Heart left ventricle (tissue), 16 donors: ENCODE data around the gene MAN1C1. TPM values are rescaled to one million over a fixed set of nuclear protein-coding genes. Genes with fewer than 3 reads are reported as not detected.
A peak's percentile ranks its signal among the peaks of the same experiment; 100 is the strongest.

ENCODE experiments used
- ATAC-seq, 4 donors: fragments of 200-7000 bp; cut with Tn5 transposase; one replicate each; pipeline ENCODE4 v1.9.1; 2020 to 2022; ENCODE audit warnings: moderate library complexity in 4 of 4, mild to moderate bottlenecking in 3 of 4, moderate number of reproducible peaks in 1 of 4
- DNase-seq, 5 donors: peaks; one replicate each; pipeline ENCODE4 v3.0.0-alpha.2; 2020
- H3K27ac ChIP-seq, 12 donors: fragments of 200-600 bp; sonication (generic) in 4 of 12; one replicate each; pipeline versions ENCODE4 v1.5.0 to v1.8.0; 2016 to 2022; ENCODE audit warnings: mild to moderate bottlenecking in 2 of 12
- H3K27me3 ChIP-seq, 9 donors: fragments of 200-600 bp; sonication (generic) in 2 of 9; one replicate each; pipeline versions ENCODE4 v1.5.1 to v1.8.0; 2016 to 2022; ENCODE audit warnings: mild to moderate bottlenecking in 3 of 9
- H3K36me3 ChIP-seq, 9 donors: fragments of 200-600 bp; sonication (generic) in 2 of 9; one replicate each; pipeline versions ENCODE4 v1.5.0 to v1.8.0; 2018 to 2022; ENCODE audit warnings: mild to moderate bottlenecking in 2 of 9
- H3K4me1 ChIP-seq, 12 donors: fragments of 200-600 bp; sonication (generic) in 4 of 12; one replicate each; pipeline versions ENCODE4 v1.5.0 to v1.8.0; 2016 to 2022; ENCODE audit warnings: mild to moderate bottlenecking in 3 of 12
- H3K4me3 ChIP-seq, 12 donors: fragments of 200-600 bp; sonication (generic) in 4 of 12; one replicate each; pipeline versions ENCODE4 v1.5.0 to v1.8.0; 2017 to 2022; ENCODE audit warnings: mild to moderate bottlenecking in 9 of 12, moderate library complexity in 4 of 12
- H3K9me3 ChIP-seq, 12 donors: fragments of 200-600 bp; sonication (generic) in 4 of 12; one replicate each; pipeline versions ENCODE4 v1.5.0 to v1.8.0; 2016 to 2022; ENCODE audit warnings: mild to moderate bottlenecking in 1 of 12
- POLR2A ChIP-seq, 2 donors: fragments of 450-650 bp; IDR thresholded peaks; one replicate each; pipeline ENCODE4 v1.6.1; 2017; ENCODE audit warnings: antibody characterized with exemption in 2 of 2, mild to moderate bottlenecking in 2 of 2, moderate library complexity in 2 of 2
- WGBS, 4 donors: extraction: QIAGEN DNeasy Blood & Tissue Kit in 2 of 4; methylation state at CpG; one replicate each; pipeline versions ENCODE4 v1.1.5 to v1.1.7; 2013 to 2018; 5-methylcytosine and 5-hydroxymethylcytosine counted together
- intact Hi-C, 10 donors: fragments of 100-400 bp; cut with DNase I; formaldehyde crosslinking; loops; one replicate each; pipeline versions ENCODE4 v1.11.1 to v1.14.2; 2022
- polyA plus RNA-seq, 2 donors: library from polyadenylated mRNA; stranded (reverse); fragments of 200-250 nt; gene quantifications; one replicate each; pipeline ENCODE4 v1.2.3, GENCODE V29; 2013
- total RNA-seq, 9 donors: library from RNA; depleted of rRNA in 2 of 9; stranded (reverse); fragments of >200 nt in 2 of 9; fragmentation: NEBNext Ultra II Directional in 3 of 9; extraction: Animal tissue kit (Norgen Biotek cat#: 25700) in 3 of 9; gene quantifications; one replicate each; pipeline versions ENCODE4 v1.1.0 to v1.2.4, GENCODE V29; 2016 to 2023
- TF ChIP-seq, protein P1 (sequence below), 12 donors: fragments of 200-600 bp; sonication (generic) in 4 of 12; IDR thresholded peaks; one replicate each; pipeline versions ENCODE4 v1.5.0 to v1.8.0; 2018 to 2022; ENCODE audit warnings: antibody characterized with exemption in 12 of 12, mild to moderate bottlenecking in 5 of 12
- donor health status: ischemic (EF 13 %, LVEDD 7.1; RV severe dilation, severe dysfunction).
- donor health status: healthy with polysubstance abuse.
- donor health status: DM: no; HTN: yes; CAD: no.
- donor health status: DM: no; HTN: no; CAD: no.
- donor health status: ischemic (EF 25% LVEDD 6.9; RV normal size, moderate dysfunction).
- donor health status: ischemic (EF 25% LVEDD 5.7; RV mildly dilated, moderate dysfunction).
- donor health status: healthy.
- donor health status: DM: yes; HTN: yes; CAD: no.
- donor health status: ischemic (EF 35%, LVEDD 5.7; RV mildly dilated, moderate dysfunction).
- donor health status: nonischemic (EF 11% LVEDD 7.7; RV severe dilation, severe dysfunction).
- donor health status: DM: yes; HTN: yes; CAD: no.
- donor health status: PGD.
- donor health status: ischemic (EF 29% LVEDD 5.4; RV normal size, mild dysfunction).
- donor health status: nonischemic (EF 23%, LVEDD 6.1; RV moderate dilation, normal function).

MAN1C1 gene
- total and polyA plus RNA-seq, 11 donors = 7.7 to 25.7 (median 14.7) TPM

DNA sequence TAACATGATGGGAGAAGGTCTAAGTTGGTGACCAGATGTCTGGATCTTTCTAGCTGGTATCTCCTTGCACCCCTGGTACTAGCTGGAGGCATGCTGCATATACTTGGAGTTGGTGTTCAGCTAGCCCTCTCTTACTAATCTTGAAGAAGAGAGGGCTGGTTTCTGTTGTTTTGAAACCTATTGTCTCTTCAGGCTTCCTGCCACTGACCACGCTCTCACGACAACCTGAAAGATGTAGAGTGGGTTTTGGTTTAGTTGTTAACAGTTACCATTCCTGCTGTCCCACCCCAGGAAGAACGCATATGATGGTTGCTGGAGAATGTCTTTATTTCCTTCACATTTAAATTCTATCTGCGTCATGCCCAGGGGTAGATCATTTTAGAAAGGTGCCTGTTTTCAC lies 3.6 kb downstream of the MAN1C1 start:
- ATAC-seq = no peak
- H3K27ac ChIP-seq = peak overlapping the region in 1 of 12 donors; percentile 18
- H3K4me1 ChIP-seq = peaks cover 0 to 74% (median 49%) of the 10 kb centered on the region in 12 donors
- DNase-seq = no peak
- 63 to 75% (median 69%) methylated on average over 4 of the region's 4 CpGs for WGBS, 4 donors
- H3K36me3 ChIP-seq = peaks cover 0 to 4% (median 0%) of the 10 kb centered on the region in 9 donors
- peak overlapping the region in 4 of 12 donors; percentile 85 to 97 (median 90) for H3K4me3 ChIP-seq
- H3K9me3 ChIP-seq = no peaks in the 10 kb centered on the region
- TF ChIP-seq, protein P1, sequence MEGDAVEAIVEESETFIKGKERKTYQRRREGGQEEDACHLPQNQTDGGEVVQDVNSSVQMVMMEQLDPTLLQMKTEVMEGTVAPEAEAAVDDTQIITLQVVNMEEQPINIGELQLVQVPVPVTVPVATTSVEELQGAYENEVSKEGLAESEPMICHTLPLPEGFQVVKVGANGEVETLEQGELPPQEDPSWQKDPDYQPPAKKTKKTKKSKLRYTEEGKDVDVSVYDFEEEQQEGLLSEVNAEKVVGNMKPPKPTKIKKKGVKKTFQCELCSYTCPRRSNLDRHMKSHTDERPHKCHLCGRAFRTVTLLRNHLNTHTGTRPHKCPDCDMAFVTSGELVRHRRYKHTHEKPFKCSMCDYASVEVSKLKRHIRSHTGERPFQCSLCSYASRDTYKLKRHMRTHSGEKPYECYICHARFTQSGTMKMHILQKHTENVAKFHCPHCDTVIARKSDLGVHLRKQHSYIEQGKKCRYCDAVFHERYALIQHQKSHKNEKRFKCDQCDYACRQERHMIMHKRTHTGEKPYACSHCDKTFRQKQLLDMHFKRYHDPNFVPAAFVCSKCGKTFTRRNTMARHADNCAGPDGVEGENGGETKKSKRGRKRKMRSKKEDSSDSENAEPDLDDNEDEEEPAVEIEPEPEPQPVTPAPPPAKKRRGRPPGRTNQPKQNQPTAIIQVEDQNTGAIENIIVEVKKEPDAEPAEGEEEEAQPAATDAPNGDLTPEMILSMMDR (IDR thresholded peaks at IDR 0.05) = no peak
- TF ChIP-seq POLR2A (IDR thresholded peaks at IDR 0.05) = no peak
- intact Hi-C loops = loop anchor here in 3 of 10 donors (5.0 to 10.0 kb wide), 2 partner anchors 55 to 67 kb away; no protein-coding TSS in a partner anchor
- H3K27me3 ChIP-seq = no peaks in the 10 kb centered on the region

DNA sequence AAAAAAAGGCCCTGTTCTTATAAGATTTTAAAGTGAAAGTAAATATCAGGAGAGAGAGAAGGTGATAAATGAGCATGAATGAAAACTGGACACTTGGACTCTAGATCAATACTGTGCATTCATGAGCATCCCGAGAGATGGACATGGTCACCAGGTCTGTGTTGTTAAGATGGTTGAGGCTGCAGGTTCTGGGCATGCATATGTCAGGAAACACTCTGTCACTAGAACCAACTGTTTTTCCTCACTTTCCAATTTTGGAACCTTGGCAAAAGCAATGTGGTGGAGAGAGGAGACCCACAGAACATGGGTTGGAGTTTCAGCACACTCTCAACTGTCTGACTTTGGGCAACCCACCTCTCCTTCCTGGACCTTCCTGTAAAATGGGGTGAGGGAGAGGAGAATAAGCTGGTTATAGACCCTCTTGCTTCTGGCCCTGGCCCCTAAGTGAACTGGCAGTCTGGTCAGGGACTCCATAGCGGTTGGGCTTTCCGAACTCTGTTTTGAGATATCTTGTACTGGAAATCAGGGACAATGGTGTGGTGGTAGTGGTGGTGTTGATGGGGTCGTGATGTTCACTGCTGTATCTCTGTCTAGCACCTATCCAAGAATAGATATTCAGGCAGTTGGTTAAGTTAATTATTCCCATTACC lies 4.2 kb downstream of the MAN1C1 start:
- H3K9me3 ChIP-seq = peaks cover 0 to 3% (median 0%) of the 10 kb centered on the region in 12 donors
- no peak for DNase-seq
- intact Hi-C loops = loop anchor here in 3 of 10 donors (5.0 to 10.0 kb wide), 2 partner anchors 54 to 66 kb away; no protein-coding TSS in a partner anchor
- H3K27me3 ChIP-seq = no peaks in the 10 kb centered on the region
- TF ChIP-seq, protein P1 (IDR thresholded peaks at IDR 0.05) = no peak
- no peak for TF ChIP-seq POLR2A (IDR thresholded peaks at IDR 0.05)
- ATAC-seq = no peak
- H3K4me1 ChIP-seq = peaks cover 0 to 69% (median 43%) of the 10 kb centered on the region in 12 donors
- peak overlapping the region in 2 of 12 donors; percentile 85 to 93 for H3K4me3 ChIP-seq
- peaks cover 0 to 4% (median 0%) of the 10 kb centered on the region in 9 donors for H3K36me3 ChIP-seq
- WGBS, 4 donors = 74 to 85% (median 81%) methylated on average over 4 of the region's 4 CpGs
- peak overlapping the region in 1 of 12 donors; percentile 18 for H3K27ac ChIP-seq

DNA sequence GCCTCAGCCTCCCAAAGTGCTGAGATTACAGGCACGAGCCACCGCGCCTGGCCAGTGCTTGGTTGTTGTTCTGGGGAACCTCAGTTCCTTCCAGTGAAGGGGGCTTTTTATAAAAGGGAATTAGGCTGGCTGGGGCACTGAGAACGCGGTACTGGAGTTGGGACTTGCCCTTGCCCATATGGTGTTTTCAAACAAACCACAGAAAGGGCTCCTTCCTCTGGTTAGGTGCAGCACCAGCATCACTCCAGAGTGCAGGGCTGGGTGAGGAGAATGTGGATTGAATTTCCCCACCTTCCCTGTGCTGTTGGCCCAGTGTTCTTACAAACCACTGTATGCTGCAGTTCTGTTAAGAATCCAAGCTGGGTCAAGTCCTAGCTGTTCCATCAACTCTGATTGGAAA lies 5.3 kb downstream of the MAN1C1 start:
- 85 to 95% (median 92%) methylated on average over 5 of the region's 5 CpGs for WGBS, 4 donors
- Histone ChIP-seq H3K36me3 (peaks cover 0 to 4% (median 0%) of the 10 kb centered on the region in 9 donors), H3K27ac (no peak overlapping the region), H3K4me1 (peaks cover 0 to 64% (median 39%) of the 10 kb centered on the region in 12 donors), H3K4me3 (no peak overlapping the region), H3K9me3 (peaks cover 0 to 8% (median 0%) of the 10 kb centered on the region in 12 donors), H3K27me3 (no peaks in the 10 kb centered on the region)
- ATAC-seq (no peak), DNase-seq (no peak)
- TF ChIP-seq POLR2A (IDR thresholded peaks at IDR 0.05) = no peak
- TF ChIP-seq, protein P1 (IDR thresholded peaks at IDR 0.05) = no peak
- intact Hi-C loops = loop anchor here in 3 of 10 donors (5.0 to 10.0 kb wide), 2 partner anchors 53 to 65 kb away; no protein-coding TSS in a partner anchor

DNA sequence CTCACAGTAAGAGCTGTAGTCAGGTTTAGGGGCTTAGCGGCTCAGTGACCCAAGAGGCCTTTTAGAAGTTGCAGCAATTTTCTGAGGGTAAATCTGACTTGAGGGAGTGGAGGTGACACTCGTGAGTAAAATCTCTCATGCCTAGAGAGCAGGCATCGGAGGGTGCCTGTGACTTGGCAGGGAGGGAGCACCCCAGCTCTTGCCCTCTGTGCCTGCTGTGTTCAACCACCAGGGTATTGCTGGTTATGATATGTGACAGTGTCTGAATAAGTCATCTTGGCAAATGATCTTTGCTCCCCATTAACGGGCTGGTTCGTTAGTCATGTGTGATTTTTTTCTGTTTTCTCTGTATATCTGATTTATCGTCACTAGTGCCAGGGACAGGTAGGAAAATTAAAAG lies 5.9 kb downstream of the MAN1C1 start:
- DNase-seq = no peak
- Histone ChIP-seq H3K9me3 (peaks cover 0 to 8% (median 0%) of the 10 kb centered on the region in 12 donors), H3K27ac (no peak overlapping the region), H3K4me1 (peaks cover 0 to 63% (median 39%) of the 10 kb centered on the region in 12 donors), H3K4me3 (no peak overlapping the region), H3K27me3 (no peaks in the 10 kb centered on the region), H3K36me3 (peaks cover 0 to 4% (median 0%) of the 10 kb centered on the region in 9 donors)
- WGBS, 4 donors = 61 to 70% (median 67%) methylated on average over 6 of the region's 6 CpGs
- no peak for ATAC-seq
- TF ChIP-seq, protein P1 (IDR thresholded peaks at IDR 0.05) = no peak
- TF ChIP-seq POLR2A (IDR thresholded peaks at IDR 0.05) = no peak
- intact Hi-C loops = loop anchor here in 3 of 10 donors (5.0 to 10.0 kb wide), 2 partner anchors 52 to 65 kb away; no protein-coding TSS in a partner anchor
